Calu3 (cell line): Measurements from ENCODE around the gene C11orf42. TPM values are rescaled to one million over a fixed set of nuclear protein-coding genes. Genes with fewer than 3 reads are reported as not detected.
"Not testable (repeated sequence)": the region's sequence is repeated elsewhere in the genome, so short reads cannot be mapped to it uniquely, and the experiment has no call there.

Source experiments
- BruUV-seq: library from RNA; stranded (reverse); fragments of 400-500 nt; replicated peaks from 2 replicates; lab custom pipeline; 2021; lab: Mats Ljungman, UMichigan
- CTCF ChIA-PET: fragments of 300-600 bp; sonication (Branson Sonifier 250); formaldehyde crosslinking; loops from one replicate; lab custom pipeline; 2022; ENCODE audit warnings: antibody characterized with exemption; lab: Charles Lee
- DNase-seq: peaks from one replicate; pipeline ENCODE4 v3.0.0; 2022
- H3K27ac Mint-ChIP-seq: one replicate; pipeline ENCODE4 v1.8.0; 2022; ENCODE audit warnings: mixed read lengths; ENCODE audit not compliant: unreplicated experiment
- H3K27me3 Mint-ChIP-seq: one replicate; pipeline ENCODE4 v1.8.0; 2022; ENCODE audit warnings: mixed read lengths; ENCODE audit not compliant: unreplicated experiment
- H3K36me3 Mint-ChIP-seq: one replicate; pipeline ENCODE4 v1.8.0; 2022; ENCODE audit warnings: mild to moderate bottlenecking, moderate library complexity, mixed read lengths; ENCODE audit not compliant: insufficient read depth, unreplicated experiment
- H3K4me1 Mint-ChIP-seq: one replicate; pipeline ENCODE4 v1.8.0; 2022; ENCODE audit warnings: mild to moderate bottlenecking, low read depth, mixed read lengths; ENCODE audit not compliant: unreplicated experiment
- H3K4me3 Mint-ChIP-seq: one replicate; pipeline ENCODE4 v1.8.0; 2022; ENCODE audit warnings: mild to moderate bottlenecking, low read depth, moderate library complexity, mixed read lengths; ENCODE audit not compliant: unreplicated experiment
- H3K9me3 Mint-ChIP-seq: one replicate; pipeline ENCODE4 v1.8.0; 2022; ENCODE audit warnings: low read depth, mixed read lengths; ENCODE audit not compliant: unreplicated experiment
- intact Hi-C: fragments of 100-400 bp; cut with micrococcal nuclease; formaldehyde crosslinking; loops from one replicate; pipeline ENCODE4 v1.10.0; 2022; ENCODE audit not compliant: unreplicated experiment
- total RNA-seq: library from RNA; stranded (reverse); gene quantifications from 2 replicates; pipeline ENCODE4 v1.2.3, GENCODE V29; 2022
- TF ChIP-seq, protein P1 (sequence below): fragments of 200-600 bp; IDR thresholded peaks from one replicate; pipeline ENCODE4 v1.8.0; 2022; ENCODE audit warnings: antibody characterized with exemption; ENCODE audit not compliant: unreplicated experiment

The C11orf42 gene
- total RNA-seq, 1 experiment from 2014 or later: not detected

DNA sequence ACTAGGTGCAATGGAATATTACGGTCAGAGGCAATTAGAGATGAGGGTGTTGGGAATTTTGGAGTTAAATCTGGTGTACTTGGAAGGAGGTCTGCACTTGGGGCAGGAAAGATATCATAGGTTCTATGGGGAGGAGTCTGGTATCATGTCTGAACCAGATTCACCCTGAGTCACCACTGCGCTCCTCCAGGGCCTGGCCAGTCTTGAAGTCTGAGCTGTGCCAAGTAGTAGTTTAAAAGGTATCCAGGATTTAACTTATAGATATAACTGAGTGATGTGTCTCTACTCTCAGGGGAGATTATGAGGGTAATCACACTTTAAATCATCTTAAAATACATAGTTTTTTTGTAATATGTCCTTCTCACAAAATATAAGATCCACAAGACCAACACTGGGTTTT, 40.2 kb downstream of the C11orf42 start:
- no peak for DNase-seq
- CTCF ChIA-PET: no interaction called here

DNA sequence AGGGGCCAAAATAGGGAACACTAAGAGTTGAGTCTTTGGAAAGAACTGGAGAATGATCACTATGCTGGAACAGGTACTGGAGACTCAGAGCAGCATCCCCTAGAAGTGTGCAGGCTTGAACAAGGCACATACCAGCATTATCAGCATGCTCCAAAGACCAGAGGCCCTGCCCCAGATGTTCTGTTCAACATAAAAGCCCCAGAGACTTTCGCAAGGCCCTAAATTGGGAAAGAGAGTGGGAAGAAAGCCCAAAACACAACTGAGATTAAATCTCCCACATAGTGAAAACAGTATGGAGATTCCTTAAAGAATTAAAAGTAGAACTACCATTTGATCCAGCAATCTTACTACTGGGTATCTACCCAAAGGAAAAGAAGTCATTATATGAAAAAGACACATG, 42.9 kb downstream of the C11orf42 start:
- no TSS peak for BruUV-seq
- peaks cover 27% of the 10 kb centered on the region for H3K27me3 Mint-ChIP-seq
- intact Hi-C loops: no loop called here
- no peaks in the 10 kb centered on the region for H3K36me3 Mint-ChIP-seq
- no peaks in the 10 kb centered on the region for H3K4me1 Mint-ChIP-seq
- CTCF ChIA-PET: no interaction called here
- no peak overlapping the region for H3K4me3 Mint-ChIP-seq
- TF ChIP-seq, protein P1, sequence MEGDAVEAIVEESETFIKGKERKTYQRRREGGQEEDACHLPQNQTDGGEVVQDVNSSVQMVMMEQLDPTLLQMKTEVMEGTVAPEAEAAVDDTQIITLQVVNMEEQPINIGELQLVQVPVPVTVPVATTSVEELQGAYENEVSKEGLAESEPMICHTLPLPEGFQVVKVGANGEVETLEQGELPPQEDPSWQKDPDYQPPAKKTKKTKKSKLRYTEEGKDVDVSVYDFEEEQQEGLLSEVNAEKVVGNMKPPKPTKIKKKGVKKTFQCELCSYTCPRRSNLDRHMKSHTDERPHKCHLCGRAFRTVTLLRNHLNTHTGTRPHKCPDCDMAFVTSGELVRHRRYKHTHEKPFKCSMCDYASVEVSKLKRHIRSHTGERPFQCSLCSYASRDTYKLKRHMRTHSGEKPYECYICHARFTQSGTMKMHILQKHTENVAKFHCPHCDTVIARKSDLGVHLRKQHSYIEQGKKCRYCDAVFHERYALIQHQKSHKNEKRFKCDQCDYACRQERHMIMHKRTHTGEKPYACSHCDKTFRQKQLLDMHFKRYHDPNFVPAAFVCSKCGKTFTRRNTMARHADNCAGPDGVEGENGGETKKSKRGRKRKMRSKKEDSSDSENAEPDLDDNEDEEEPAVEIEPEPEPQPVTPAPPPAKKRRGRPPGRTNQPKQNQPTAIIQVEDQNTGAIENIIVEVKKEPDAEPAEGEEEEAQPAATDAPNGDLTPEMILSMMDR: no peak
- no peak overlapping the region for H3K27ac Mint-ChIP-seq
- no peaks in the 10 kb centered on the region for H3K9me3 Mint-ChIP-seq
- no peak for DNase-seq

More for the DNA sequence above, 40.2 kb downstream of the C11orf42 start:
- Mint-ChIP-seq H3K27ac (no peak overlapping the region), H3K4me3 (no peak overlapping the region), H3K9me3 (no peaks in the 10 kb centered on the region), H3K4me1 (no peaks in the 10 kb centered on the region), H3K36me3 (no peaks in the 10 kb centered on the region), H3K27me3 (peaks cover 47% of the 10 kb centered on the region)
- intact Hi-C loops: no loop called here
- TF ChIP-seq, protein P1: no peak
- no TSS peak for BruUV-seq

GRCh38 chr11:6248897-6249296, 43.5 kb downstream of the C11orf42 start:
- peaks cover 21% of the 10 kb centered on the region for H3K27me3 Mint-ChIP-seq
- CTCF ChIA-PET, DNase-seq, H3K36me3 Mint-ChIP-seq, intact Hi-C loops, H3K27ac Mint-ChIP-seq, H3K9me3 Mint-ChIP-seq, H3K4me1 Mint-ChIP-seq, BruUV-seq, H3K4me3 Mint-ChIP-seq: not testable (repeated sequence)

- intact Hi-C loops: loop anchor here (2.0 to 5.0 kb wide), 2 partner anchors 47 to 65 kb away; no protein-coding TSS in a partner anchor
- DNase-seq: peak; percentile 50
- CTCF ChIA-PET: interaction anchor here (0.8 to 3.4 kb wide), 6 partner anchors 9 to 113 kb away, joined by 3 to 33 read pairs (median 10); no protein-coding TSS in a partner anchor
- TF ChIP-seq, protein P1: no peak
- BruUV-seq: no TSS peak
- Mint-ChIP-seq H3K9me3 (no peaks in the 10 kb centered on the region), H3K27me3 (peaks cover 10% of the 10 kb centered on the region), H3K4me1 (no peaks in the 10 kb centered on the region), H3K4me3 (no peak overlapping the region), H3K36me3 (no peaks in the 10 kb centered on the region), H3K27ac (no peak overlapping the region)
Observed at GRCh38 chr11:6249770-6250555, 44.6 kb downstream of the C11orf42 start.
